Colonic mucosa (tissue), 4 donors: ENCODE data around the gene RFTN1. TPM values are rescaled to one million over a fixed set of nuclear protein-coding genes. Genes with fewer than 3 reads are reported as not detected.
A peak's percentile ranks its signal among the peaks of the same experiment; 100 is the strongest.

Experiments
- DNase-seq: peaks from one replicate; pipeline ENCODE4 v3.0.0-alpha.2; 2020
- H3K27ac ChIP-seq: fragments of 200-600 bp; one replicate; pipeline ENCODE4 v1.8.0; 2021
- H3K27me3 ChIP-seq: fragments of 200-600 bp; one replicate; pipeline ENCODE4 v1.8.0; 2021
- H3K36me3 ChIP-seq: fragments of 200-600 bp; one replicate; pipeline ENCODE4 v1.8.0; 2021
- H3K4me1 ChIP-seq: fragments of 200-600 bp; one replicate; pipeline ENCODE4 v1.8.0; 2021; ENCODE audit warnings: mild to moderate bottlenecking
- H3K4me3 ChIP-seq: fragments of 200-600 bp; one replicate; pipeline ENCODE4 v1.8.0; 2021
- H3K9ac ChIP-seq, 2 donors: one replicate each; pipeline ENCODE4 v1.7.0; 2013; ENCODE audit warnings: control low read depth in 2 of 2, low read depth in 2 of 2, low read length in 2 of 2
- H3K9me3 ChIP-seq: fragments of 200-600 bp; one replicate; pipeline ENCODE4 v1.8.0; 2021
- CTCF ChIP-seq: fragments of 200-600 bp; IDR thresholded peaks from one replicate; pipeline ENCODE4 v1.8.0; 2022; ENCODE audit warnings: antibody characterized with exemption, mild to moderate bottlenecking
- intact Hi-C: fragments of 100-400 bp; cut with DNase I; formaldehyde crosslinking; loops from one replicate; pipeline ENCODE4 v1.14.1; 2022
- total RNA-seq, 2 donors: library from RNA; stranded (reverse); fragmentation: NEBNext Ultra II Directional in 1 of 2; extraction: Animal tissue kit (Norgen Biotek cat#: 25700) in 1 of 2; gene quantifications; one replicate each; pipeline ENCODE4 v1.2.1, GENCODE V29; 2021
- donor health status: healthy.
- donor health status: DM: no; HTN: no; CAD: no.
- donor health status: DM: no; HTN: no; CAD: no.

Gene RFTN1
- total RNA-seq, 2 donors from 2014 or later: 4.0 to 10.2 TPM

DNA sequence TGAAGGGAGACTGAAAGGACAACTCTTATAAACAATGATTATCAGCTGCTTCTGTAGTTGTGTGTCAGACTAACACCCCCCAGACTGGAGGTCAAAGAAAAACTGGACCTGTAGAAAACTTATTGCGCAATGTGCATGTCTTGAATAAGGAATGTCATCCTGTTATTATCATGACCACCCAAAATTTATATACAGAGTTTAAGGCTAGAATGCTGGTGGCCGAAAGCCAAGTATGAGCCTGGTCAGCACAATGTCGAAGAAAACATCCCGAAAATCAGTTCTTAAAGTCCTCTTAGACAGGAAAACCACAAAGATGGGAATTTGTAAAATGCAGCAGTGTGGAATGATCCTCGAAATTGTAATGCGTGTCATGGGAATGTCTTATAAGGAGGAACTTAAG lies 29.3 kb downstream of the RFTN1 start:
- intact Hi-C loops: no loop called here
- TF ChIP-seq CTCF: no peak
- no peak for DNase-seq
- Histone ChIP-seq H3K27ac (no peak overlapping the region), H3K4me1 (peaks cover 7% of the 10 kb centered on the region), H3K36me3 (no peaks in the 10 kb centered on the region), H3K4me3 (no peak overlapping the region), H3K9ac (no peak overlapping the region), H3K9me3 (no peaks in the 10 kb centered on the region), H3K27me3 (no peaks in the 10 kb centered on the region)

GRCh38 chr3:16482770-16483531 lies 30.5 kb downstream of the RFTN1 start:
- Histone ChIP-seq H3K27ac (no peak overlapping the region), H3K36me3 (no peaks in the 10 kb centered on the region), H3K9me3 (no peaks in the 10 kb centered on the region), H3K27me3 (no peaks in the 10 kb centered on the region), H3K9ac (no peak overlapping the region), H3K4me1 (peaks cover 7% of the 10 kb centered on the region), H3K4me3 (no peak overlapping the region)
- intact Hi-C loops: no loop called here
- DNase-seq: peak; percentile 24
- no peak for TF ChIP-seq CTCF

DNA sequence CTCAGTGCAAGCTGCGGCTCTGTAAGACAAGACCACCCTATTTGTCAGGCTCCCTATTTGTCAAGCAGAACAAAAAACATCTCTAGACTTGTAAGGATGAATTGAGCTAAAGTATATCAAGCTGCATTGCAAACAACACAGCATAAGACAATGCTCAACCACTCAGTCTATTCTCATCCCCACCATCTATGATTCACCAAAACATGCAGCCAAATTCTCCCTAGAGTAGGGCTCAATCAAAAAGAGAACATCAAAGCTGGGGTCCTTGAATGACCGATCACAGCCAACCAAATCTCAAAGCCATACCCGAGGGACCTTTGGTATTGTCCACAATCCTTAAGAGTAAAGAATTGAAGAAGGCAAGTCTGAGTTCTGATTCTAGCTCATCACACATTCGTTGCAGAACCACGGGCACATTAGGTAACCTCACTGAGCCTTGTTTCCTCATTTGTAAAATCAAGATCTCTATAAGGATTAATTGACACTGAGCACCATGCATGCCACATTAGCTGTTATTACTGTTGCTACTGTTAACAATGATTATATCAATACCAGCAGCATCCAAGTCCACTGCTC lies 31.2 kb downstream of the RFTN1 start:
- no peak overlapping the region for H3K9ac ChIP-seq

GRCh38 chr3:16481546-16481897 lies 32.0 kb downstream of the RFTN1 start:
- Histone ChIP-seq H3K27me3 (no peaks in the 10 kb centered on the region), H3K4me1 (peaks cover 7% of the 10 kb centered on the region), H3K9me3 (no peaks in the 10 kb centered on the region), H3K27ac (peak overlapping the region; percentile 19), H3K9ac (no peak overlapping the region), H3K36me3 (no peaks in the 10 kb centered on the region), H3K4me3 (no peak overlapping the region)
- DNase-seq: no peak
- no peak for TF ChIP-seq CTCF
- intact Hi-C loops: no loop called here

More for the DNA sequence above, 31.2 kb downstream of the RFTN1 start:
- Histone ChIP-seq H3K27ac (peak overlapping the region; percentile 19), H3K27me3 (no peaks in the 10 kb centered on the region), H3K9me3 (no peaks in the 10 kb centered on the region), H3K36me3 (no peaks in the 10 kb centered on the region), H3K4me1 (peaks cover 7% of the 10 kb centered on the region), H3K4me3 (no peak overlapping the region)
- no peak for TF ChIP-seq CTCF
- intact Hi-C loops: no loop called here
- no peak for DNase-seq

GRCh38 chr3:16480861-16481545 lies 32.5 kb downstream of the RFTN1 start:
- Histone ChIP-seq H3K27me3 (no peaks in the 10 kb centered on the region), H3K4me1 (peaks cover 7% of the 10 kb centered on the region), H3K27ac (no peak overlapping the region), H3K9ac (no peak overlapping the region), H3K9me3 (no peaks in the 10 kb centered on the region), H3K4me3 (no peak overlapping the region), H3K36me3 (no peaks in the 10 kb centered on the region)
- TF ChIP-seq CTCF: no peak
- intact Hi-C loops: no loop called here
- DNase-seq: no peak
